HCT116 (cell line): ENCODE data around the gene RSAD1. TPM values are rescaled to one million over a fixed set of nuclear protein-coding genes. Genes with fewer than 3 reads are reported as not detected.
A peak's percentile ranks its signal among the peaks of the same experiment; 100 is the strongest.

Source experiments
- ATAC-seq: fragments of 200-7000 bp; cut with Tn5 transposase; 2 replicates; pipeline ENCODE4 v1.9.1; 2020; ENCODE audit warnings: mild to moderate bottlenecking, moderate library complexity
- BruUV-seq: library from RNA; stranded (reverse); fragments of 400-500 nt; replicated peaks from 2 replicates; lab custom pipeline; 2021; lab: Mats Ljungman, UMichigan
- CTCF ChIA-PET: fragments of 300-600 bp; sonication (Branson Sonifier 250); formaldehyde crosslinking; loops from one replicate; lab custom pipeline; 2021; ENCODE audit warnings: antibody characterized with exemption; lab: Charles Lee
- POLR2A ChIA-PET: fragments of 300-600, 350-600 bp; sonication (Branson Sonifier 250); formaldehyde crosslinking; loops from one replicate; lab custom pipeline; 2021; ENCODE audit warnings: antibody characterized with exemption; lab: Charles Lee
- RAD21 ChIA-PET, 2 experiments: fragments of 300-600 bp; sonication (Branson Sonifier 250); formaldehyde crosslinking; loops; one replicate each; lab custom pipeline; 2023; ENCODE audit warnings: low total read pairs in 2 of 2; ENCODE audit not compliant: uncharacterized antibody in 2 of 2, unreplicated experiment in 2 of 2, low non-redundant PET in 1 of 2; lab: Charles Lee
- DNase-seq: peaks from one replicate; pipeline ENCODE4 v3.0.0-alpha.2; 2010; ENCODE audit warnings: low read depth, low spot score
- H2AFZ ChIP-seq: fragments of 200-600 bp; shearing (Covaris generic), sonication (generic); 2 replicates; pipeline ENCODE4 v1.6.1; 2017; ENCODE audit warnings: low read depth, mixed run types, mixed read lengths, antibody characterized with exemption, low read length; ENCODE audit not compliant: poor library complexity, severe bottlenecking
- H3K27ac ChIP-seq: 2 replicates; pipeline ENCODE4 v1.5.1; 2012; ENCODE audit warnings: low read depth, low read length
- H3K27me3 ChIP-seq: fragments of 200-600 bp; sonication (generic); 2 replicates; pipeline ENCODE4 v1.6.1; 2016; ENCODE audit warnings: mixed run types, low read length, mixed read lengths; ENCODE audit not compliant: insufficient read depth
- H3K36me3 ChIP-seq, 2 experiments: fragments of 200-500 bp in 1 of 2; fragments of 200-600 bp in 1 of 2; sonication (Bioruptor generic) in 1 of 2; sonication (generic) in 1 of 2; 2 replicates each; pipeline versions ENCODE4 v1.5.1 to v1.6.1; 2014 to 2016; ENCODE audit warnings: low read length in 2 of 2, inconsistent platforms in 1 of 2, mixed read lengths in 1 of 2, mixed run types in 1 of 2; ENCODE audit not compliant: insufficient read depth in 2 of 2, control insufficient read depth in 1 of 2
- H3K4me1 ChIP-seq, 2 experiments: fragments of 200-600 bp in 1 of 2; sonication (generic) in 1 of 2; 2 replicates each; pipeline versions ENCODE4 v1.5.1 to v1.6.1; 2012 to 2017; ENCODE audit warnings: low read length in 2 of 2, inconsistent platforms in 1 of 2, mild to moderate bottlenecking in 1 of 2, mixed read lengths in 1 of 2, mixed run types in 1 of 2, moderate library complexity in 1 of 2; ENCODE audit not compliant: insufficient read depth in 2 of 2, control insufficient read depth in 1 of 2
- H3K4me2 ChIP-seq: fragments of 200-600 bp; sonication (generic); 2 replicates; pipeline ENCODE4 v1.6.1; 2017; ENCODE audit warnings: mixed run types, low read length, mixed read lengths
- H3K4me3 ChIP-seq, 2 experiments: fragments of 200-600 bp in 1 of 2; sonication (generic) in 1 of 2; replicated peaks in 1 of 2; 2 replicates each; pipeline ENCODE4 v1.5.1; 2011 to 2016; ENCODE audit warnings: low read length in 2 of 2, control low read depth in 1 of 2, low read depth in 1 of 2, mild to moderate bottlenecking in 1 of 2, mixed read lengths in 1 of 2, mixed run types in 1 of 2
- H3K79me2 ChIP-seq: fragments of 200-600 bp; sonication (generic); 2 replicates; pipeline ENCODE4 v1.6.1; 2017; ENCODE audit warnings: mild to moderate bottlenecking, mixed run types, low read length, moderate library complexity, mixed read lengths; ENCODE audit not compliant: insufficient read depth
- H3K9ac ChIP-seq: fragments of 200-600 bp; sonication (generic); 2 replicates; pipeline ENCODE4 v1.6.1; 2016; ENCODE audit warnings: low read length, mixed read lengths
- H3K9me2 ChIP-seq: fragments of 200-600 bp; sonication (generic), shearing (Covaris generic); 2 replicates; pipeline ENCODE4 v1.6.1; 2017; ENCODE audit warnings: mixed run types, mild to moderate bottlenecking, moderate library complexity; ENCODE audit not compliant: insufficient read depth
- H3K9me3 ChIP-seq, 2 experiments: fragments of 200-500 bp in 1 of 2; fragments of 200-600 bp in 1 of 2; sonication (Bioruptor generic) in 1 of 2; sonication (generic) in 1 of 2; 2 replicates each; pipeline ENCODE4 v1.6.1; 2014 to 2017; ENCODE audit warnings: low read length in 2 of 2, mixed read lengths in 2 of 2, inconsistent platforms in 1 of 2, low read depth in 1 of 2, mild to moderate bottlenecking in 1 of 2, mixed run types in 1 of 2, moderate library complexity in 1 of 2; ENCODE audit not compliant: control insufficient read depth in 1 of 2, insufficient read depth in 1 of 2
- H4K20me1 ChIP-seq: fragments of 200-600 bp; sonication (generic), shearing (Covaris generic); 2 replicates; pipeline ENCODE4 v1.6.1; 2017; ENCODE audit warnings: mixed run types, mild to moderate bottlenecking, moderate library complexity; ENCODE audit not compliant: insufficient read depth
- CBX3 ChIP-seq: IDR thresholded peaks from 2 replicates; pipeline ENCODE4 v1.6.1; 2012; ENCODE audit warnings: low read depth
- EGR1 ChIP-seq: IDR thresholded peaks from 2 replicates; pipeline ENCODE4 v1.6.1; 2012; ENCODE audit warnings: low read depth
- EZH2 ChIP-seq: fragments of 200-600 bp; sonication (generic); IDR thresholded peaks from 2 replicates; pipeline ENCODE4 v1.6.1; 2017; ENCODE audit warnings: antibody characterized with exemption, mixed run types
- EZH2phosphoT487 ChIP-seq: fragments of 200-600 bp; IDR thresholded peaks from 2 replicates; pipeline ENCODE4 v1.6.1; 2018; ENCODE audit warnings: antibody characterized with exemption, borderline replicate concordance
- FOSL1 ChIP-seq: IDR thresholded peaks from 2 replicates; pipeline ENCODE4 v1.6.1; 2012; ENCODE audit warnings: low read depth
- JUND ChIP-seq: IDR thresholded peaks from 2 replicates; pipeline ENCODE4 v1.6.1; 2012
- POLR2A ChIP-seq: IDR thresholded peaks from 2 replicates; pipeline ENCODE4 v1.7.0; 2011; ENCODE audit warnings: borderline replicate concordance; ENCODE audit not compliant: insufficient read depth, insufficient read length; ENCODE audit errors: extremely low read depth
- POLR2AphosphoS5 ChIP-seq: IDR thresholded peaks from 2 replicates; pipeline ENCODE4 v1.6.1; 2011; ENCODE audit warnings: mild to moderate bottlenecking, low read depth, low read length, moderate library complexity
- RAD21 ChIP-seq: IDR thresholded peaks from 2 replicates; pipeline ENCODE4 v1.6.1; 2012; ENCODE audit warnings: low read depth, mild to moderate bottlenecking
- SP1 ChIP-seq: IDR thresholded peaks from 2 replicates; pipeline ENCODE4 v1.6.1; 2012; ENCODE audit warnings: low read depth
- SRF ChIP-seq: IDR thresholded peaks from 2 replicates; pipeline ENCODE4 v1.6.1; 2012; ENCODE audit warnings: low read depth
- intact Hi-C: fragments of 100-400 bp; cut with micrococcal nuclease; formaldehyde crosslinking; loops from 2 replicates; pipeline ENCODE4 v1.10.0; 2022
- total RNA-seq: library from RNA; stranded (reverse); gene quantifications from one replicate; pipeline ENCODE4 v1.2.1, GENCODE V29; 2021; ENCODE audit not compliant: unreplicated experiment
- TF ChIP-seq, protein P1 (sequence below): IDR thresholded peaks from 2 replicates; pipeline ENCODE4 v1.6.1; 2012

Gene RSAD1
- total RNA-seq, 1 experiment from 2014 or later = 82.7 TPM

DNA sequence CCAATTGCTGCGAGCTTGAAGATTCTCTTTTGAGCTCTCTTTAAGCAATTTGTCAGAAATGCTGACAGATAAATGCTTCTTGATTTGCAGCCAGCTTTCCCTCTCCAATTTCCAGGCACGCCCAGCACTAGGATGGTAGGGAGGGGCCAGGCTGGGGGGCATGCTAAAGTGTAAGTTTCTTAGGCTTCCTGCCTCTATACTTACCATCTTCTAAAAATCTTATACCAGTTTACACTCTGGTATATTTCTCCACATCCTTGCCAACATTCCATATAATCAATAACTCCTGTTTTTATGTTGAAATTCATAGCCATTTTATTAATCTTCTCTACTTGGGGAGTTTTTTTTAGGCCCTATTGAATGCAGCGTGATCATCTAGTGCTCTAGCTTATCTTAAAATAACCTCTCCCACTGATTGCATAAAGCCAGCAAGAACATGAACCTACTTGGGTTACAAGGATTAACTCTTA lies 35.1 kb upstream of the RSAD1 start:
- Histone ChIP-seq H2AFZ (no peak overlapping the region), H3K9me2 (no peaks in the 10 kb centered on the region), H4K20me1 (no peaks in the 10 kb centered on the region), H3K4me3 (no peak overlapping the region), H3K4me1 (peaks cover 13 to 15% of the 10 kb centered on the region in 2 experiments), H3K9ac (no peak overlapping the region), H3K36me3 (no peaks in the 10 kb centered on the region), H3K27ac (no peak overlapping the region), H3K4me2 (peak overlapping the region; percentile 14), H3K9me3 (no peaks in the 10 kb centered on the region), H3K27me3 (no peaks in the 10 kb centered on the region), H3K79me2 (no peaks in the 10 kb centered on the region)
- DNase-seq = no peak
- intact Hi-C loops = no loop called here
- RAD21 ChIA-PET = interaction anchor here in 1 of 2 experiments (0.7 kb wide), 1 partner anchor 46 kb away, joined by 3 read pairs; the partner anchor contains the start of gene LRRC59
- 0 out of 2 replicates have a peak, but pooled peaks have one; percentile 53 for ATAC-seq
- CTCF ChIA-PET = interaction anchor here (1.3 kb wide), 1 partner anchor 46 kb away, joined by 4 read pairs; the partner anchor contains the start of gene LRRC59
- no TSS peak for BruUV-seq
- POLR2A ChIA-PET = no interaction called here
- no peak for TF ChIP-seq JUND
- TF ChIP-seq CBX3 = no peak
- TF ChIP-seq EZH2phosphoT487 = no peak
- no peak for TF ChIP-seq POLR2AphosphoS5
- no peak for TF ChIP-seq SRF
- no peak for TF ChIP-seq SP1
- TF ChIP-seq, protein P1, sequence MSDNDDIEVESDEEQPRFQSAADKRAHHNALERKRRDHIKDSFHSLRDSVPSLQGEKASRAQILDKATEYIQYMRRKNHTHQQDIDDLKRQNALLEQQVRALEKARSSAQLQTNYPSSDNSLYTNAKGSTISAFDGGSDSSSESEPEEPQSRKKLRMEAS = no peak
- TF ChIP-seq POLR2A = no peak
- no peak for TF ChIP-seq EGR1
- TF ChIP-seq FOSL1 = no peak
- TF ChIP-seq RAD21 = no peak
- no peak for TF ChIP-seq EZH2
